Tibial artery (tissue), 4 donors: ENCODE results near the gene CPNE1.
"Not testable (repeated sequence)": the region's sequence is repeated elsewhere in the genome, so short reads cannot be mapped to it uniquely, and the experiment has no call there.

Experiments
- DNase-seq, 2 donors: peaks; one replicate each; pipeline ENCODE4 v3.0.0-alpha.2; 2019
- H3K27ac ChIP-seq, 2 donors: fragments of 200-600 bp; sonication (generic) in 1 of 2; 1 replicate in 1 of 2; 2 replicates in 1 of 2; pipeline ENCODE4 v1.5.1; 2018 to 2019; ENCODE audit warnings: mild to moderate bottlenecking in 1 of 2
- H3K27me3 ChIP-seq, 2 donors: fragments of 200-600 bp; sonication (generic) in 1 of 2; one replicate each; pipeline versions ENCODE4 v1.5.1 to v1.6.0; 2016 to 2019
- H3K36me3 ChIP-seq, 3 donors: fragments of 200-600 bp; sonication (generic) in 2 of 3; one replicate each; pipeline ENCODE4 v1.5.1; 2016 to 2019; ENCODE audit warnings: mild to moderate bottlenecking in 2 of 3
- H3K4me1 ChIP-seq, 4 donors: fragments of 200-600 bp; sonication (generic) in 2 of 4; 1 replicate in 3 of 4; 2 replicates in 1 of 4; pipeline ENCODE4 v1.5.1; 2016 to 2019
- H3K4me3 ChIP-seq, 2 donors: fragments of 200-600 bp; sonication (generic) in 1 of 2; 1 replicate in 1 of 2; 2 replicates in 1 of 2; pipeline ENCODE4 v1.5.1; 2018 to 2019; ENCODE audit warnings: mild to moderate bottlenecking in 2 of 2
- H3K9me3 ChIP-seq, 3 donors: fragments of 200-600 bp; sonication (generic) in 1 of 3; one replicate each; pipeline ENCODE4 v1.5.1; 2016 to 2019
- CTCF ChIP-seq, 2 experiments: fragments of 200-600 bp in 1 of 2; fragments of 450-650 bp in 1 of 2; IDR thresholded peaks; one replicate each; pipeline ENCODE4 v1.5.1; 2017 to 2019; ENCODE audit warnings: antibody characterized with exemption in 2 of 2, mild to moderate bottlenecking in 1 of 2, moderate library complexity in 1 of 2
- intact Hi-C: fragments of 100-400 bp; cut with DNase I; formaldehyde crosslinking; loops from one replicate; pipeline ENCODE4 v1.15.0; 2023; ENCODE audit warnings: low total_unique reads

CPNE1 gene

GRCh38 chr20:35710039-35710438, 45.3 kb upstream of the CPNE1 start:
- DNase-seq = no peak
- Histone ChIP-seq H3K9me3 (no peaks in the 10 kb centered on the region), H3K4me1 (peaks cover 0 to 25% (median 11%) of the 10 kb centered on the region in 4 donors), H3K4me3 (no peak overlapping the region), H3K27ac (no peak overlapping the region), H3K36me3 (peaks cover 67 to 94% (median 74%) of the 10 kb centered on the region in 3 donors), H3K27me3 (no peaks in the 10 kb centered on the region)
- TF ChIP-seq CTCF (IDR thresholded peaks at IDR 0.05) = no peak
- intact Hi-C loops = no loop called here

GRCh38 chr20:35709259-35709658, 44.6 kb upstream of the CPNE1 start:
- Histone ChIP-seq H3K9me3 (no peaks in the 10 kb centered on the region), H3K36me3 (peaks cover 67 to 94% (median 74%) of the 10 kb centered on the region in 3 donors), H3K27ac (no peak overlapping the region), H3K27me3 (no peaks in the 10 kb centered on the region), H3K4me3 (no peak overlapping the region), H3K4me1 (peaks cover 0 to 25% (median 11%) of the 10 kb centered on the region in 4 donors)
- intact Hi-C loops = no loop called here
- no peak for TF ChIP-seq CTCF (IDR thresholded peaks at IDR 0.05)
- DNase-seq = no peak

DNA sequence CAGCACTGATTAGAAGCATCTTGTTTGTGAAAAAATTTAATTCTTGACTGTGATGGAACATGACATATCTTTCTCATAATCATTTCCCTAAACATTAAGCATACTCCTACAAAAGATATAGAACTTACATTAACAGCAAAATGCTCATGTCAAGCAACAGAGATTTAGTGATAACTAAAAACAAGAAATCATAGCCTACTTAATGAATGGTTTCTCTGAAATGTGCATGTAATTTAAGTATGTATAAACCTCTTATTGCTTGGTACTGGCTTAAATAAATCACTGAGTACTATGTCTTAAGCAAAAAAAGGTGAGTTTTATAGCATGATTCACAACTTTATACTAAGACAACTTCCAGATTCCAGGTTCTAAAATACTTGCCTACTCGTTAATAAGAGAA, 43.8 kb upstream of the CPNE1 start:
- Histone ChIP-seq H3K27me3 (no peaks in the 10 kb centered on the region), H3K4me1 (peaks cover 0 to 25% (median 11%) of the 10 kb centered on the region in 4 donors), H3K36me3 (peaks cover 68 to 94% (median 75%) of the 10 kb centered on the region in 3 donors), H3K4me3 (no peak overlapping the region), H3K9me3 (no peaks in the 10 kb centered on the region), H3K27ac (no peak overlapping the region)
- intact Hi-C loops = no loop called here
- DNase-seq = no peak
- TF ChIP-seq CTCF (IDR thresholded peaks at IDR 0.05) = no peak

GRCh38 chr20:35706591-35707529, 42.2 kb upstream of the CPNE1 start:
- Histone ChIP-seq H3K4me1 (peaks cover 0 to 23% (median 9%) of the 10 kb centered on the region in 4 donors), H3K36me3 (peaks cover 66 to 94% (median 69%) of the 10 kb centered on the region in 3 donors)
- H3K27me3 ChIP-seq, H3K27ac ChIP-seq, H3K4me3 ChIP-seq, intact Hi-C loops, DNase-seq, H3K9me3 ChIP-seq: not testable (repeated sequence)

GRCh38 chr20:35705894-35706293, 41.2 kb upstream of the CPNE1 start:
- H3K27me3 ChIP-seq, intact Hi-C loops, H3K4me3 ChIP-seq, H3K27ac ChIP-seq, DNase-seq, H3K9me3 ChIP-seq: not testable (repeated sequence)
- H3K4me1 ChIP-seq = peaks cover 0 to 17% (median 5%) of the 10 kb centered on the region in 4 donors
- H3K36me3 ChIP-seq = peaks cover 61 to 93% (median 63%) of the 10 kb centered on the region in 3 donors

DNA sequence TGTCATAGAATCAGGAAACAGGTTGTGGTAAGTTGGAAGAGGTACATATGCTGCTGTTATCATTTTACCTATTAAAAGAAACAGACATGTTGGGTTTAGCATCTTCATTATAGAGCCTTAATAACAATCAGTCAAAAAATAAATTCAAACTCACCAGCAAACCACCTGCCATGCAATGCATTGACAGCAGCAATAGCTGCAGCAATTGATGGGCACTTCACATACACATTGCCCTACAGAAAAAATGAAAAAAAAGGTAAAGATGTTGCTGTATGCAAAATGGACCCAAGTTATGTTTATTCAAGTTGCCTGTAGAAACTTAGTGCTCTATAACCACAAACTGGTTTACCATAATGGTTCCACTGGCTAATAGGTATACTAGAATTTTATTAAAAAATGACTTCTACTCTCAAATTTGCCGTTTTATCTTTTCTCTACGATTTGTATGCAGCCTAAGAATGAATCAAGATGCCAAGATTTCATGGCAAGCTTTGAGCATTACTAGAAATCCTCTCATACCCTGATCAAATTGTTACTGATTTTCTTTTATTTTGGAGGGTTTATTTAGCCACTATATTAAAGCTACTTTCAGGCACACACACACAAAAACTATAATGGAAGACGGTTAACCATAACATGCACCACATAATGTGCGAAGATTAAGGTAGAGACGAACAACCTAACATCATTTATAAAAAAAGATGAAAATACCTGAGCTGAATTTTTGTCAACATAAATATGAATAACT, 40.0 kb upstream of the CPNE1 start:
- H3K4me3 ChIP-seq = no peak overlapping the region
- H3K27me3 ChIP-seq = no peaks in the 10 kb centered on the region
- H3K4me1 ChIP-seq = peaks cover 0 to 21% (median 7%) of the 10 kb centered on the region in 4 donors
- intact Hi-C loops = no loop called here
- peaks cover 51 to 81% (median 61%) of the 10 kb centered on the region in 3 donors for H3K36me3 ChIP-seq
- DNase-seq = no peak
- TF ChIP-seq CTCF (IDR thresholded peaks at IDR 0.05) = no peak
- no peak overlapping the region for H3K27ac ChIP-seq
- no peaks in the 10 kb centered on the region for H3K9me3 ChIP-seq
